HFFc6 (cell line): ENCODE results near the gene SLC39A9. TPM values are rescaled to one million over a fixed set of nuclear protein-coding genes. Genes with fewer than 3 reads are reported as not detected.
A peak's percentile ranks its signal among the peaks of the same experiment; 100 is the strongest.

Experiments used
- DNase-seq: peaks from one replicate; pipeline ENCODE4 v3.0.0-alpha.2; 2018
- H3K27ac Mint-ChIP-seq: 2 replicates; pipeline ENCODE4 v1.8.0; 2020; ENCODE audit warnings: mild to moderate bottlenecking, mixed read lengths
- H3K27me3 Mint-ChIP-seq: 2 replicates; pipeline ENCODE4 v1.8.0; 2021; ENCODE audit warnings: mild to moderate bottlenecking, moderate library complexity, mixed read lengths; ENCODE audit not compliant: insufficient read depth
- H3K36me3 Mint-ChIP-seq: 2 replicates; pipeline ENCODE4 v1.8.0; 2021; ENCODE audit warnings: low read depth, mixed read lengths
- H3K4me1 Mint-ChIP-seq: 2 replicates; pipeline ENCODE4 v1.8.0; 2020; ENCODE audit warnings: low read depth, mixed read lengths
- H3K4me3 Mint-ChIP-seq: 2 replicates; pipeline ENCODE4 v1.8.0; 2020; ENCODE audit warnings: mild to moderate bottlenecking, moderate library complexity, mixed read lengths
- H3K9me3 Mint-ChIP-seq: 2 replicates; pipeline ENCODE4 v1.8.0; 2020; ENCODE audit warnings: mild to moderate bottlenecking, mixed read lengths
- CTCF ChIP-seq: fragments of 200-600 bp; sonication (generic); IDR thresholded peaks from 2 replicates; pipeline ENCODE4 v1.5.0; 2021; ENCODE audit warnings: antibody characterized with exemption, mild to moderate bottlenecking
- long read RNA-seq: library from polyadenylated mRNA; unstranded; transcript quantifications from one replicate; pipeline ENCODE4 v2.0.0, GENCODE V29; 2019
- total RNA-seq, 6 experiments: library from RNA; stranded (reverse); fragmentation: NEBNext Ultra II Directional; extraction: Animal tissue kit (Norgen Biotek cat#: 25700); gene quantifications; 2 replicates in 1 of 6; 3 replicates in 5 of 6; pipeline ENCODE4 v1.2.3, GENCODE V29; 2021

SLC39A9 gene
- total RNA-seq, result 10 to 100 TPM; 58.8 to 88.5 (median 73.3) TPM
- long read RNA-seq, full-length matches to known transcripts, result 11 of 36 reads
- long read RNA-seq, partial matches to known transcripts, result 0 of 36 reads
- long read RNA-seq, other reads (novel, unspliced or antisense), result 25 of 36 reads

GRCh38 chr14:69398053-69398817 lies at the start of gene SLC39A9, which contains the start of gene ERH:
TSS of gene SLC39A9 (plus strand) at chr14:69398692. CDS start at chr14:69399370, 678 bp downstream.
TSS of gene ERH (minus strand) at chr14:69398299. CDS start at chr14:69398233, 66 bp downstream.
- DNase-seq, result peak; percentile 96
- peaks cover 41% of the 10 kb centered on the region for H3K36me3 Mint-ChIP-seq
- no peaks in the 10 kb centered on the region; the same call in 1 of the 2 replicates for H3K27me3 Mint-ChIP-seq
- TF ChIP-seq CTCF, result no peak
- H3K4me1 Mint-ChIP-seq, result peaks cover 51% of the 10 kb centered on the region
- H3K9me3 Mint-ChIP-seq, result no peaks in the 10 kb centered on the region; the same call in 1 of the 2 replicates
- peak within 1 kb of the TSS; percentile 99 for H3K27ac Mint-ChIP-seq
- H3K4me3 Mint-ChIP-seq, result peak within 1 kb of the TSS; percentile 96

- H3K4me1 Mint-ChIP-seq, result no peaks in the 10 kb centered on the region
These were observed 49.3 kb upstream of the SLC39A9 start for GRCh38 chr14:69349091-69349777.

GRCh38 chr14:69350892-69351291 lies 47.6 kb upstream of the SLC39A9 start:
- Mint-ChIP-seq H3K4me3 (no peak overlapping the region), H3K9me3 (no peaks in the 10 kb centered on the region), H3K27me3 (peaks cover 39% of the 10 kb centered on the region), H3K36me3 (no peaks in the 10 kb centered on the region), H3K27ac (no peak overlapping the region), H3K4me1 (peaks cover 4% of the 10 kb centered on the region; the same call in 1 of the 2 replicates)
- no peak for DNase-seq
- TF ChIP-seq CTCF, result no peak; the same call in 1 of the 2 replicates

More at GRCh38 chr14:69349091-69349777, 49.3 kb upstream of the SLC39A9 start:
- no peak for DNase-seq
- no peak for TF ChIP-seq CTCF
- H3K4me3 Mint-ChIP-seq, result no peak overlapping the region
- no peak overlapping the region for H3K27ac Mint-ChIP-seq
- H3K9me3 Mint-ChIP-seq, result no peaks in the 10 kb centered on the region
- H3K27me3 Mint-ChIP-seq, result peaks cover 35% of the 10 kb centered on the region
- no peaks in the 10 kb centered on the region for H3K36me3 Mint-ChIP-seq

- H3K4me3 Mint-ChIP-seq, result no peak overlapping the region
- H3K4me1 Mint-ChIP-seq, result peaks cover 6% of the 10 kb centered on the region; the same call in 1 of the 2 replicates
- H3K27ac Mint-ChIP-seq, result no peak overlapping the region
- H3K27me3 Mint-ChIP-seq, result peaks cover 39% of the 10 kb centered on the region
- TF ChIP-seq CTCF, result no peak
- H3K36me3 Mint-ChIP-seq, result no peaks in the 10 kb centered on the region
- DNase-seq, result no peak
- no peaks in the 10 kb centered on the region for H3K9me3 Mint-ChIP-seq
These were observed 47.1 kb upstream of the SLC39A9 start for GRCh38 chr14:69351385-69351784.

GRCh38 chr14:69351911-69352310 lies 46.6 kb upstream of the SLC39A9 start:
- H3K27ac Mint-ChIP-seq, result no peak overlapping the region
- H3K9me3 Mint-ChIP-seq, result no peaks in the 10 kb centered on the region
- no peaks in the 10 kb centered on the region for H3K36me3 Mint-ChIP-seq
- H3K27me3 Mint-ChIP-seq, result peaks cover 39% of the 10 kb centered on the region
- no peak for TF ChIP-seq CTCF
- no peak overlapping the region for H3K4me3 Mint-ChIP-seq
- peaks cover 6% of the 10 kb centered on the region; the same call in 1 of the 2 replicates for H3K4me1 Mint-ChIP-seq
- DNase-seq, result no peak
